ENCODE data around the gene ATP5F1D. TPM values are rescaled to one million over a fixed set of nuclear protein-coding genes. Genes with fewer than 3 reads are reported as not detected.
A peak's percentile ranks its signal among the peaks of the same experiment; 100 is the strongest.

Gene ATP5F1D
- total and polyA plus RNA-seq, 2 of the 13 experiments (the other 11 are each of a cell fraction or from before 2014, with no cell fraction given) = 39.4 to 78.7 TPM

DNA sequence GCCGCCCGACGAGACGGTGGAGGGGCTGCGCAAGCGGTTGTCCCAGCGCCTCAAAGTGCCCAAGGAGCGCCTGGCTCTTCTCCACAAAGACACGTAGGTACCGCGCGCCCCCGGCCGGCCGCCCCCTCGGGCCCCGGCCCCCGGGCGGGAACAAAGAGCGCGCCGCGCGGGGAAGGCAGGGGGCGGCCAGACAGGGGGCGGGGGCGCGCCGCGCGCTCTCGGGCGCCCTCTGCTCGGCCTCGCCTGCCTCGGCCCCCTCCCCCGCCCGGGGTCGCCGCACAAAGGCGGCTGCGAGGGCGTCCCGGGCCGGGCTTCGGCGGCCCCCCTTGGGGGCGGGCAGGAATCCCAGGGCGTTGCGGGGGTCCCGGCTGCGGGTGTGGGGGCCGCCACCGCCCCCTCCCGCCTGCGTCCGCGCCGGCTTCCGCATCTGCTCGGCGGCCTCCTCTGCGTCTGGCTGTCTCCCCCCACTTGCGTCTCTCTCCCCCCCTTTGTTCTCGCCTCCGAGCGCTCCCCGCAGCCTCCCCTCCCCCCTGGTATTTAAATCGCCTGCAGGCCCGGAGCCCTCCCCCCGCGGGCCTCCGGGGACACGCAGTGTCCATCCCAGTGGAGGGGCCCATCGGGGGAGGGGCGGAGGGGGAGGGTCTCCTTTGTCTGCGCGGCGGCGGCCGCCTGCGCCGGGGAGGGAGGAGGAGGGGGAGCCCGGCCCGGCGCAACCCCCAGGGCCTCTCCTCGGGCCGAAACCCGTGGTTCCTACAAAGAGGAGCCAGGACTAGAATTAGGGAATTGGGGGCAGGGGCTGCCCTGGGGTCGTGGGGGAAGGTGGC is 9.1 kb downstream of the ATP5F1D start (continued):
- TF ChIP-seq ZGPAT (CRISPR knock-in tag; IDR thresholded peaks at IDR 0.05) (no peak), ZSCAN12 (CRISPR knock-in tag; IDR thresholded peaks at IDR 0.05) (no peak), NCOR1 (IDR thresholded peaks at IDR 0.05; ENCODE audit: borderline replicate concordance, low read length) (peak; percentile 24; the same call in 1 of the 2 replicates), ATF3 (CRISPR knock-in tag; IDR thresholded peaks at IDR 0.05) (no peak), CCAR2 (optimal IDR thresholded peaks at IDR 0.05; ENCODE audit: low read depth, low read length) (no peak), SP5 (CRISPR knock-in tag; IDR thresholded peaks at IDR 0.05; ENCODE audit: borderline replicate concordance, low read depth) (0 out of 2 replicates have a peak, but pooled peaks have one; percentile 33), TOE1 (CRISPR knock-in tag; IDR thresholded peaks at IDR 0.05) (no peak), SMC3 (IDR thresholded peaks at IDR 0.05; ENCODE audit: low read length) (no peak), AGO1 (IDR thresholded peaks at IDR 0.05; ENCODE audit: low read depth, low read length, poor library complexity, severe bottlenecking) (no peak), HES4 (CRISPR knock-in tag; IDR thresholded peaks at IDR 0.05; ENCODE audit: borderline replicate concordance) (no peak), ZXDC (CRISPR knock-in tag; IDR thresholded peaks at IDR 0.05) (no peak), ZNF557 (CRISPR knock-in tag; IDR thresholded peaks at IDR 0.05) (no peak), TGIF2 (CRISPR knock-in tag; IDR thresholded peaks at IDR 0.05) (no peak), ATF1 (CRISPR knock-in tag; IDR thresholded peaks at IDR 0.05) (no peak), HNRNPLL (IDR thresholded peaks at IDR 0.05; ENCODE audit: low read depth, low read length, poor library complexity, severe bottlenecking) (no peak), PHF5A (CRISPR knock-in tag; IDR thresholded peaks at IDR 0.05; ENCODE audit: low read depth, unreplicated experiment) (no peak), ZNF619 (CRISPR knock-in tag; IDR thresholded peaks at IDR 0.05) (no peak), ZNF275 (CRISPR knock-in tag; IDR thresholded peaks at IDR 0.05; ENCODE audit: borderline replicate concordance) (no peak), KDM5A (IDR thresholded peaks at IDR 0.05; ENCODE audit: borderline replicate concordance, low read length) (peak; percentile 39; the same call in 1 of the 2 replicates), ZFX (CRISPR knock-in tag; IDR thresholded peaks at IDR 0.05; ENCODE audit: low read depth) (no peak; the same call in none of the 2 replicates), ZSCAN29 (CRISPR knock-in tag; conservative IDR thresholded peaks at IDR 0.05) (no peak), ZNF503 (CRISPR knock-in tag; IDR thresholded peaks at IDR 0.05) (no peak)

Measured in HepG2 (cell line).